Choroid plexus epithelial cell (primary cell): Measurements from ENCODE around the gene ORC1.

Experiments used
- DNase-seq: peaks from one replicate; pipeline ENCODE4 v3.0.0-alpha.2; 2010; ENCODE audit warnings: low read depth
- H3K4me3 ChIP-seq: 2 replicates; pipeline ENCODE4 v1.5.1; 2011; ENCODE audit warnings: low read depth, mild to moderate bottlenecking, control low read depth, low read length, moderate library complexity
- CTCF ChIP-seq: conservative IDR thresholded peaks from 2 replicates; pipeline ENCODE4 v1.5.1; 2011; ENCODE audit warnings: low read depth, mild to moderate bottlenecking, control low read depth, inconsistent platforms, low read length, moderate library complexity

The ORC1 gene

GRCh38 chr1:52334906-52335528, 69.2 kb downstream of the ORC1 start:
- TF ChIP-seq CTCF = no peak
- DNase-seq = no peak
- no peak overlapping the region for H3K4me3 ChIP-seq

- H3K4me3 ChIP-seq = no peak overlapping the region
- no peak for DNase-seq
- TF ChIP-seq CTCF = no peak
These were observed 71.8 kb downstream of the ORC1 start for GRCh38 chr1:52332411-52332810.

GRCh38 chr1:52328615-52329014, 75.6 kb downstream of the ORC1 start:
- DNase-seq = peak; percentile 23
- H3K4me3 ChIP-seq = no peak overlapping the region
- no peak for TF ChIP-seq CTCF

- no peak overlapping the region for H3K4me3 ChIP-seq
- DNase-seq = no peak
- TF ChIP-seq CTCF = no peak
These were observed 78.4 kb downstream of the ORC1 start for GRCh38 chr1:52325786-52326185.

GRCh38 chr1:52323731-52324130, 80.5 kb downstream of the ORC1 start:
- no peak overlapping the region for H3K4me3 ChIP-seq
- TF ChIP-seq CTCF = no peak
- DNase-seq = no peak
